NB4 (cell line): ENCODE data around the gene MDGA2.

Experiments used
- CTCF ChIP-seq: IDR thresholded peaks from one replicate; pipeline ENCODE4 v1.5.1; 2012; ENCODE audit warnings: low read depth, low read length
- MYC ChIP-seq: IDR thresholded peaks from 2 replicates; pipeline ENCODE4 v1.6.1; 2011; ENCODE audit warnings: low read depth, low read length
- POLR2A ChIP-seq: IDR thresholded peaks from 2 replicates; pipeline ENCODE4 v1.6.1; 2011; ENCODE audit warnings: mild to moderate bottlenecking; ENCODE audit not compliant: insufficient read length; ENCODE audit errors: extremely low read depth

- no peak for TF ChIP-seq POLR2A
- no peak for TF ChIP-seq CTCF
- no peak for TF ChIP-seq MYC
Observed at GRCh38 chr14:47270715-47271114, 404.7 kb downstream of the MDGA2 start.
